BJ (cell line): ENCODE data around the gene DNAAF1. TPM values are rescaled to one million over a fixed set of nuclear protein-coding genes. Genes with fewer than 3 reads are reported as not detected.
"Not testable (repeated sequence)": the region's sequence is repeated elsewhere in the genome, so short reads cannot be mapped to it uniquely, and the experiment has no call there.

Experiments used
- CTCF ChIA-PET: fragments of 350-600 bp; formaldehyde crosslinking; extraction: SDS; loops from one replicate; lab custom pipeline; 2021; ENCODE audit warnings: antibody characterized with exemption, inconsistent platforms; lab: Yijun Ruan, JAX
- POLR2A ChIA-PET: fragments of 300-600 bp; sonication (Branson Sonifier 250); formaldehyde crosslinking; extraction: SDS; loops from one replicate; lab custom pipeline; 2021; ENCODE audit warnings: antibody characterized with exemption; lab: Charles Lee
- DNase-seq: peaks from one replicate; pipeline ENCODE4 v3.0.0-alpha.2; 2011; ENCODE audit warnings: low read depth
- H3K27me3 ChIP-seq: 2 replicates; pipeline ENCODE4 v1.6.0; 2011; ENCODE audit warnings: low read length; ENCODE audit not compliant: control insufficient read depth, insufficient read depth
- H3K36me3 ChIP-seq: 2 replicates; pipeline ENCODE4 v1.5.1; 2011; ENCODE audit warnings: low read length; ENCODE audit not compliant: control insufficient read depth, insufficient read depth
- H3K4me3 ChIP-seq: 2 replicates; pipeline ENCODE4 v1.5.1; 2011; ENCODE audit warnings: low read depth, mild to moderate bottlenecking, control low read depth, low read length
- CTCF ChIP-seq: IDR thresholded peaks from 2 replicates; pipeline ENCODE4 v1.5.1; 2011; ENCODE audit warnings: low read depth, mild to moderate bottlenecking, control low read depth, inconsistent platforms, low read length, moderate library complexity; ENCODE audit not compliant: insufficient read depth
- polyA plus RNA-seq: library from polyadenylated mRNA; depleted of rRNA; stranded (reverse); fragments of >200 nt; gene quantifications from 2 replicates; pipeline ENCODE4 v1.2.3, GENCODE V29; 2011

Gene DNAAF1
- polyA plus RNA-seq, 1 experiment, result not detected

GRCh38 chr16:84212631-84213030, 67.5 kb downstream of the DNAAF1 start:
- H3K36me3 ChIP-seq, result no peaks in the 10 kb centered on the region
- ChIA-PET CTCF (no interaction called here), POLR2A (no interaction called here)
- H3K4me3 ChIP-seq, result no peak overlapping the region
- TF ChIP-seq CTCF, result no peak
- H3K27me3 ChIP-seq, result peaks cover 1% of the 10 kb centered on the region; the same call in 1 of the 2 replicates
- no peak for DNase-seq

DNA sequence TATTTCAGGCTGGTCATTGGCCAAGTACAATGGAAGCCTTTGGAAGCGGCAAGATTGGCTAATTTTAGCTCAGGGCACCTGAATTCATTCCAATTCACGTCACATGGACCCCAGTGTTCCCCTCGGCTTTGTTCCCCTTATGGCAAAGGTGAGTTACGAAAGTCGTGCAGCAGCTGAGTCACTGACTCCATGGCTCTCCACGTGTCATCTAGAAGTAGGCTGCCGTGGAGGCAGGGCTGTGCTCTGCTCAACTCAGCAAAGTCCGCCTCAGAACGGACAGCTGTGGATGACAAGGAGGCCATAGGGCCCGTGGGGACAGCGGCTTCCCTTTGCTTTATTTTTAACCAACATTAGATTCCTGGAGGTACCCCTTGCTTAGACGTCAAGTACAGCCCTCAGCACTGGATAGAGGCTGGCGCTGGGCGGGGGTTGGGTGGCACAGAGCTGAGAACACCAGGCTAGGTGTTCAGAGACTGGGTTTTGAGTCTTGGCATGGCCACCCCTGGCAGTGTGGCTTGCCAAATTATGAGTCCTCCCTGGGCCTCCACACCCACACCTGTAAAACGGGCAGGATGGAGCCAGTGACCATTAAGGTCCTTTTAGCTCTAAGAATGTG, 69.5 kb downstream of the DNAAF1 start:
- POLR2A ChIA-PET, result no interaction called here
- CTCF ChIA-PET, result no interaction called here

GRCh38 chr16:84215531-84215930, 70.4 kb downstream of the DNAAF1 start:
- no peak for DNase-seq
- no peaks in the 10 kb centered on the region for H3K36me3 ChIP-seq
- ChIA-PET POLR2A (no interaction called here), CTCF (interaction anchor here (1.0 kb wide), 1 partner anchor 11 kb away, joined by 3 read pairs; no protein-coding TSS in a partner anchor)
- H3K4me3 ChIP-seq, result no peak overlapping the region
- TF ChIP-seq CTCF, result no peak
- H3K27me3 ChIP-seq, result peaks cover 3% of the 10 kb centered on the region; the same call in 1 of the 2 replicates

More for the DNA sequence above, 69.5 kb downstream of the DNAAF1 start:
- TF ChIP-seq CTCF, result no peak
- peaks cover 3% of the 10 kb centered on the region; the same call in 1 of the 2 replicates for H3K27me3 ChIP-seq
- no peaks in the 10 kb centered on the region for H3K36me3 ChIP-seq
- H3K4me3 ChIP-seq, result no peak overlapping the region
- DNase-seq, result no peak

GRCh38 chr16:84216144-84216543, 71.0 kb downstream of the DNAAF1 start:
- H3K4me3 ChIP-seq, DNase-seq, CTCF ChIA-PET, H3K27me3 ChIP-seq, POLR2A ChIA-PET, H3K36me3 ChIP-seq: not testable (repeated sequence)

DNA sequence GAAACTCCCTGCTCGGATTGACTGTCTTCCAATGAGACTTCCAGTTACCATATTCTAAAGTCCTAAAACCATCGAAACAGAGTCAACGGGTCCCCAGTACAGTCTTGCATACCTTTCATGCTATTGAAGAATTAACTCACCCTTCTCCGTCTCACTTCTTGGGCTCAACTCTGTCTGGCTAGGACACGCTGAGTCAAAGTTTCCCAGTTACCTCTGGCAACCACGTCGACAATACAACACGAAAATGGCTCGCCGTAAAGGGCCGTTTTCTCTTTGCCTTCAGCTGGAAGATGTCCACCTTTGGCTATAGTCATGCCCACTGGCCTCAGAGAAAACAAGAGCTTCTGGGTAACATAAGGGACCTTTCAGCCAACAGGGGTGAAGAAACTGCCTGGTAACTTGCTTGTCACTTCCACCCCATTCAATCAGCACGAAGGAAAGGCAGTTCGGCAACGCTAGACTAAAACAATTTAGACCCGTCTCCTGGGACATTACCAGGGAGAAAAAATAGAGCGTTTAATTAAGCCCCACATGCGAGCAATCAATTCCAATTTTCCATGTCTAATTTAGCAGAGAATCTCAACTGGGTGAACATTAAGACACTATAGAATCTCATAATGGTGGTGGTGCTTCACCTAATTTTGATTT, 73.2 kb downstream of the DNAAF1 start:
- Histone ChIP-seq H3K4me3 (no peak overlapping the region), H3K36me3 (no peaks in the 10 kb centered on the region), H3K27me3 (peaks cover 3% of the 10 kb centered on the region; the same call in 1 of the 2 replicates)
- POLR2A ChIA-PET, result no interaction called here
- no peak for TF ChIP-seq CTCF
- CTCF ChIA-PET, result interaction anchor here (1.3 kb wide), 1 partner anchor 14 kb away, joined by 3 read pairs; no protein-coding TSS in a partner anchor
- DNase-seq, result no peak
